Retinal pigment epithelial cell (primary cell): Measurements from ENCODE around the gene PRKAG2.

ENCODE experiments used
- DNase-seq: peaks from one replicate; pipeline ENCODE4 v3.0.0-alpha.2; 2010; ENCODE audit warnings: low read depth
- H3K4me3 ChIP-seq: 2 replicates; pipeline ENCODE4 v1.5.1; 2011; ENCODE audit warnings: mild to moderate bottlenecking, low read length, control low read depth, moderate library complexity
- CTCF ChIP-seq: conservative IDR thresholded peaks from 2 replicates; pipeline ENCODE4 v1.5.1; 2011; ENCODE audit warnings: low read depth, low read length, control low read depth, inconsistent platforms

The PRKAG2 gene

GRCh38 chr7:151692721-151693120, 184.2 kb downstream of the PRKAG2 start:
- no peak for TF ChIP-seq CTCF
- no peak for DNase-seq
- H3K4me3 ChIP-seq, result no peak overlapping the region

GRCh38 chr7:151691449-151691848, 185.5 kb downstream of the PRKAG2 start:
- H3K4me3 ChIP-seq, result no peak overlapping the region
- no peak for DNase-seq
- TF ChIP-seq CTCF, result no peak

- DNase-seq, result no peak
- no peak for TF ChIP-seq CTCF
- no peak overlapping the region for H3K4me3 ChIP-seq
These were observed 186.3 kb downstream of the PRKAG2 start for GRCh38 chr7:151690606-151691005.

- no peak for DNase-seq
- no peak overlapping the region for H3K4me3 ChIP-seq
- no peak for TF ChIP-seq CTCF
These were observed 187.5 kb downstream of the PRKAG2 start for GRCh38 chr7:151689196-151689971.

GRCh38 chr7:151688236-151688780, 188.6 kb downstream of the PRKAG2 start:
- no peak for TF ChIP-seq CTCF
- no peak for DNase-seq
- no peak overlapping the region for H3K4me3 ChIP-seq

GRCh38 chr7:151687523-151688235, 189.2 kb downstream of the PRKAG2 start:
- no peak overlapping the region for H3K4me3 ChIP-seq
- DNase-seq, result peak; percentile 90
- TF ChIP-seq CTCF, result no peak
